Right lobe of liver (tissue), 6 donors: Measurements from ENCODE around the gene SFI1. TPM values are rescaled to one million over a fixed set of nuclear protein-coding genes. Genes with fewer than 3 reads are reported as not detected.
"Not testable (repeated sequence)": the region's sequence is repeated elsewhere in the genome, so short reads cannot be mapped to it uniquely, and the experiment has no call there.

Experiments
- ATAC-seq, 4 donors: fragments of 200-7000 bp; cut with Tn5 transposase; one replicate each; pipeline ENCODE4 v1.9.1; 2020; ENCODE audit warnings: mild to moderate bottlenecking in 4 of 4, moderate library complexity in 4 of 4
- DNase-seq, 3 donors: peaks; one replicate each; pipeline ENCODE4 v3.0.0-alpha.2; 2020
- H3K27ac ChIP-seq, 3 donors: fragments of 200-600 bp; one replicate each; pipeline ENCODE4 v1.8.0; 2022
- H3K27me3 ChIP-seq, 2 donors: fragments of 200-600 bp; one replicate each; pipeline ENCODE4 v1.8.0; 2022
- H3K36me3 ChIP-seq, 4 donors: fragments of 200-600 bp; sonication (generic) in 1 of 4; one replicate each; pipeline versions ENCODE4 v1.5.1 to v1.8.0; 2017 to 2022; ENCODE audit warnings: control low read depth in 1 of 4
- H3K4me1 ChIP-seq, 4 donors: fragments of 200-600 bp; sonication (generic) in 1 of 4; one replicate each; pipeline versions ENCODE4 v1.5.1 to v1.8.0; 2017 to 2022; ENCODE audit warnings: control low read depth in 1 of 4
- H3K4me3 ChIP-seq, 3 donors: fragments of 200-600 bp; one replicate each; pipeline ENCODE4 v1.8.0; 2022
- H3K9me3 ChIP-seq, 4 donors: fragments of 200-600 bp; sonication (generic) in 1 of 4; one replicate each; pipeline versions ENCODE4 v1.5.1 to v1.8.0; 2017 to 2022; ENCODE audit warnings: control low read depth in 1 of 4
- POLR2A ChIP-seq: fragments of 450-650 bp; IDR thresholded peaks from one replicate; pipeline ENCODE4 v1.6.1; 2017; ENCODE audit warnings: antibody characterized with exemption, mild to moderate bottlenecking
- WGBS: methylation state at CpG from one replicate; pipeline ENCODE4 v1.1.6; 2018; ENCODE audit warnings: low coverage, low lambda C conversion rate; ENCODE audit not compliant: insufficient coverage; ENCODE audit errors: missing lambda C conversion rate; 5-methylcytosine and 5-hydroxymethylcytosine counted together
- intact Hi-C, 2 donors: fragments of 100-400 bp; cut with DNase I; formaldehyde crosslinking; loops; one replicate each; pipeline versions ENCODE4 v1.11.2 to v1.14.1; 2022
- total RNA-seq, 6 experiments: library from RNA; depleted of rRNA in 2 of 6; stranded (reverse); fragments of >200 nt in 2 of 6; fragmentation: NEBNext Ultra II Directional in 3 of 6; extraction: Animal tissue kit (Norgen Biotek cat#: 25700) in 3 of 6; gene quantifications; one replicate each; pipeline versions ENCODE4 v1.1.0 to v1.2.4, GENCODE V29; 2016 to 2023
- TF ChIP-seq, protein P1 (sequence below), 4 donors: fragments of 200-600 bp in 3 of 4; fragments of 450-650 bp in 1 of 4; IDR thresholded peaks; one replicate each; pipeline versions ENCODE4 v1.5.1 to v1.8.0; 2016 to 2022; ENCODE audit warnings: antibody characterized with exemption in 4 of 4, mild to moderate bottlenecking in 2 of 4
- donor health status: DM: no; HTN: yes; CAD: no.
- donor health status: DM: no; HTN: no; CAD: no.
- donor health status: DM: no; HTN: no; CAD: no.
- donor health status: DM: no; HTN: yes; CAD: no.
- donor health status: DM: no; HTN: yes; CAD: no.

SFI1 gene
- total RNA-seq, 6 experiments from 2014 or later = 7.0 to 14.0 (median 8.7) TPM

DNA sequence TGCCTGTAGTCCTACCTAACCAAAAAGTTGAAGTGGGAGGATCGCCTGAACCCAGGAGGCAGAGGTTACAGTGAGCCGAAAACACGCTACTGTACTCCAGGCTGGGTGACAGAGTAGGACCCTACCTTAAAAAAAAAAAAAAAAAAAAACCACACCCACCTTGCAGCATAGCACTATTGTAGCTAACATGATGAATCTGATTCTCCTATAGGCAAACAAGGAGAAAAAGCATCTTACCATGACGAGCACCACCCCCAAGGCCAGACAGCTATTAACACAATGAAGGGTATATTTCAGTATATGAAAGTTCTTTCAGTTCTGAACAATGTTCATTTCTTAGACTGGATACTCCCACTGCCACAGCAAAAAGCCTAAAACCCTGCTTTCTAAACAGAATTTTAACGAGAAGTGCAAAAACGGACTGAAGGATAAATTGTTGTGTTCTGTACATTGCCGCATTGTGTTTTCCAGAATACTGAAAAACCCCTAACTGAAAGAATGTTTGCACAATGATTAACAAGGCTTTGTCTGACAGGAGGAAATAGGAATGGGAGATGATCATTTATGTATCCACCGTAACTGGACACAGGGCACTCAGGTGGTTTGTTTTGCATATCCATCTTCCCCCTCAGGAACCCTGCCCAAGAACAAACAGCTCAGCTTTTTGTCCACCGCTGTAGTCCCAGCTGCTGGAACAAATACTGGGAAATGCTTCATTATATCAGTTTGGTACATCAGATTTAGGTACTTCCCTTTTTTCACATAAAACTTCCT is 156.8 kb downstream of the SFI1 start:
- intact Hi-C loops = no loop called here
- ATAC-seq (peak in 1 of 4 donors; percentile 44), DNase-seq (no peak)
- Histone ChIP-seq H3K27me3 (no peaks in the 10 kb centered on the region), H3K36me3 (peaks cover 0 to 7% (median under 1%) of the 10 kb centered on the region in 4 donors), H3K4me1 (peaks cover 0 to 4% (median 2%) of the 10 kb centered on the region in 4 donors), H3K9me3 (no peaks in the 10 kb centered on the region), H3K4me3 (no peak overlapping the region), H3K27ac (no peak overlapping the region)
- 80% methylated on average over 9 of the region's 9 CpGs for WGBS
- TF ChIP-seq, protein P1, sequence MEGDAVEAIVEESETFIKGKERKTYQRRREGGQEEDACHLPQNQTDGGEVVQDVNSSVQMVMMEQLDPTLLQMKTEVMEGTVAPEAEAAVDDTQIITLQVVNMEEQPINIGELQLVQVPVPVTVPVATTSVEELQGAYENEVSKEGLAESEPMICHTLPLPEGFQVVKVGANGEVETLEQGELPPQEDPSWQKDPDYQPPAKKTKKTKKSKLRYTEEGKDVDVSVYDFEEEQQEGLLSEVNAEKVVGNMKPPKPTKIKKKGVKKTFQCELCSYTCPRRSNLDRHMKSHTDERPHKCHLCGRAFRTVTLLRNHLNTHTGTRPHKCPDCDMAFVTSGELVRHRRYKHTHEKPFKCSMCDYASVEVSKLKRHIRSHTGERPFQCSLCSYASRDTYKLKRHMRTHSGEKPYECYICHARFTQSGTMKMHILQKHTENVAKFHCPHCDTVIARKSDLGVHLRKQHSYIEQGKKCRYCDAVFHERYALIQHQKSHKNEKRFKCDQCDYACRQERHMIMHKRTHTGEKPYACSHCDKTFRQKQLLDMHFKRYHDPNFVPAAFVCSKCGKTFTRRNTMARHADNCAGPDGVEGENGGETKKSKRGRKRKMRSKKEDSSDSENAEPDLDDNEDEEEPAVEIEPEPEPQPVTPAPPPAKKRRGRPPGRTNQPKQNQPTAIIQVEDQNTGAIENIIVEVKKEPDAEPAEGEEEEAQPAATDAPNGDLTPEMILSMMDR (IDR thresholded peaks at IDR 0.05) = no peak
- no peak for TF ChIP-seq POLR2A

DNA sequence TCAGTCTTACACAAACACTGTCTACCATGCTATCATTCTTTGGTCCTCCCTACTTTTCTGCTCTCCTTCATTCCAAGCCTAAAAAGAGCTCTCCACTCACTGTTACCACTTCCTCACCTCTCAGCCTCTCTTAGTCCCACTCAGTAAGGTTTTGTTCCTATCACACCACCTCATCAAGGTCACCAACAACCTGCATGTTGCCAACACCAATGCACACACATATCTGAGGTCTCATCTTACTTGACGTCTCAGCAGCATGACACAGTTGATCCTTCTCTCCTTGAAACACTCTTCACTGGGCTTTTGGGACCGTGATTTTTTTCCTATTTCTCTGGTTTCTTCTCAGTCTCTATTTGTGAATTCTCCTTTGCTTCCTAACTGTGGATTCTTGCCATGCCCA is 157.6 kb downstream of the SFI1 start:
- Histone ChIP-seq H3K4me1 (peaks cover 0 to 4% (median 2%) of the 10 kb centered on the region in 4 donors), H3K36me3 (peaks cover 0 to 5% (median 0%) of the 10 kb centered on the region in 4 donors), H3K4me3 (no peak overlapping the region), H3K27ac (no peak overlapping the region), H3K27me3 (no peaks in the 10 kb centered on the region), H3K9me3 (no peaks in the 10 kb centered on the region)
- TF ChIP-seq, protein P1 (IDR thresholded peaks at IDR 0.05) = no peak
- TF ChIP-seq POLR2A = no peak
- intact Hi-C loops = no loop called here
- WGBS = 93% methylated on average over 2 of the region's 2 CpGs
- no peak for ATAC-seq
- no peak for DNase-seq

DNA sequence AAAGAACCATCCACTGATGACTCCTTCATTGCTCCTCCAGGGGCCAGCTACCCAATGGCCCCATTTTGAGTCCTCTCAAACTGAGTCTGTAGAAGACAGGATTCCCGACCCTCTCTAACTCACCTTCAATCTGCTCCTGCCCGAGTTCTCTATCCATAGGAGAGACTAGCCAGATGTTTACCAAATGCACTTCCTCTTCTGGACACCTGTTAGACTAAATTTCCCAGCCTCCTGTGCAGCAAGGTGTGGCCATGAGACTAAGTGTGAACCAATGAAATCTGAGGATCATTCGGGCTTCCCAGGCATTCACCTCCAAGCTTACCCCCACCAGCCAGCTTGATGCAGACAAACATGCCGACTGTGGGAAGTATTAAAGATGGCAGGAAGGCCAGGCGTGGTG is 158.1 kb downstream of the SFI1 start:
- H3K4me3 ChIP-seq = no peak overlapping the region
- 93% methylated on average over 5 of the region's 5 CpGs for WGBS
- H3K9me3 ChIP-seq = no peaks in the 10 kb centered on the region
- no peak overlapping the region for H3K27ac ChIP-seq
- H3K4me1 ChIP-seq = peaks cover 0 to 4% (median 2%) of the 10 kb centered on the region in 4 donors
- TF ChIP-seq, protein P1 (IDR thresholded peaks at IDR 0.05) = no peak
- TF ChIP-seq POLR2A = no peak
- intact Hi-C loops = no loop called here
- H3K36me3 ChIP-seq = peaks cover 0 to 5% (median 0%) of the 10 kb centered on the region in 4 donors
- no peak for DNase-seq
- H3K27me3 ChIP-seq = no peaks in the 10 kb centered on the region
- no peak for ATAC-seq

DNA sequence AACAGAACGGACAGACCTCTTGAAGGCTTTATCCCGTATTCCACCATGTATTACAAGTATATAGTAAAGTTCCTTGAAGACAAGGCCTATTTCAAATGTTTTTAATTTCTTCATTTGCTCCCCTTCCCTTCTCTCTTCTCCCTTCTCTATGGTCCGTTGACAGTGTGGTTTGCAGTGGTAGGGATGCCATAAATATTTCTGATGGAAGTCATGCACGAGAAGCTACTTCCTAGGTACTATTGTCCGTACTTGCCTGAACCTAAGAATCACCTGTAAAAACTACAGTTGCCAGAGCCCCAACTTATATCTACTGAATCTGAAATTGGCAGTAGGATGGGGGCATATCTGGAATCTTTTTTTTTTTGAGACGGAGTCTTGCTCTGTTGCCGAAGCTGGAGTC is 162.9 kb downstream of the SFI1 start:
- Histone ChIP-seq H3K27ac (no peak overlapping the region), H3K27me3 (no peaks in the 10 kb centered on the region), H3K36me3 (no peaks in the 10 kb centered on the region), H3K9me3 (no peaks in the 10 kb centered on the region), H3K4me3 (no peak overlapping the region), H3K4me1 (peaks cover 0 to 12% (median 6%) of the 10 kb centered on the region in 4 donors)
- DNase-seq (no peak), ATAC-seq (no peak)
- 82% methylated on average over 5 of the region's 7 CpGs for WGBS
- no peak for TF ChIP-seq POLR2A
- TF ChIP-seq, protein P1 (IDR thresholded peaks at IDR 0.05) = no peak
- intact Hi-C loops = no loop called here

DNA sequence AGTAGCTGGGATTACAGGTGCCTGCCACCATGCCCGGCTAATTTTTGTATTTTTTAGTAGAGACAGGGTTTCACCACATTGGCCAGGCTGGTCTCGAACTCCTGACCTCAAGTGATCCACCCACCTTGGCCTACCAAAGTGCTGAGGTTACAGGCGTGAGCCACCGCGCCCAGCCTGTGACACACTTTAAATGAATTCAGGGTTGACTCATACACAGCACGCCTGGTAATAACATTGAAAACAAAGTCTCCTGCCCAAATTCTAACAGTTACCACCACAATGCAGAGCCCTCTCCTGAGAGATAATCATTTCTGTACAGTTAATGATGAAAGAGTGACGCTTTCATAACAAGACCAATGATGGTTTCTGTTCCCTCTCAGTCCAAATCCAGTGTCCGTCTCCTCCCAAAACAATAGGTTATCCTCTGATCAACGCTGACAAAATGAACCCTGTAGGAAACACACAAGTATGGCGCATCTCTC is 164.6 kb downstream of the SFI1 start:
- Histone ChIP-seq H3K4me3 (peak overlapping the region; percentile 86 to 100 (median 91)), H3K27ac (peak overlapping the region in 1 of 3 donors; percentile 75), H3K4me1 (peaks cover 0 to 12% (median 6%) of the 10 kb centered on the region in 4 donors)
- H3K9me3 ChIP-seq, H3K36me3 ChIP-seq, DNase-seq, ATAC-seq, intact Hi-C loops, H3K27me3 ChIP-seq: not testable (repeated sequence)
- 64% methylated on average over 10 of the region's 10 CpGs for WGBS
